DOHH2 (cell line): ENCODE data around the gene SLC45A3.
A peak's percentile ranks its signal among the peaks of the same experiment; 100 is the strongest.

Experiments
- H3F3A ChIP-seq: fragments of 200-600 bp; sonication (generic), shearing (Covaris generic); 2 replicates; pipeline ENCODE4 v1.6.0; 2016; ENCODE audit warnings: antibody characterized with exemption, mild to moderate bottlenecking; ENCODE audit not compliant: control insufficient read depth, insufficient read depth
- H3K27ac ChIP-seq: fragments of 200-600 bp; sonication (generic); 2 replicates; pipeline ENCODE4 v1.5.1; 2014; ENCODE audit warnings: low read depth, mild to moderate bottlenecking, low read length, moderate library complexity
- H3K27me3 ChIP-seq: fragments of 200-600 bp; sonication (generic); 2 replicates; pipeline ENCODE4 v1.6.1; 2014; ENCODE audit warnings: mild to moderate bottlenecking, low read length, mixed read lengths; ENCODE audit not compliant: control insufficient read depth
- H3K36me3 ChIP-seq: fragments of 200-600 bp; sonication (generic); 2 replicates; pipeline ENCODE4 v1.6.1; 2014; ENCODE audit warnings: mild to moderate bottlenecking, low read length, moderate library complexity, mixed read lengths; ENCODE audit not compliant: control insufficient read depth
- H3K4me1 ChIP-seq: fragments of 200-600 bp; sonication (generic); 2 replicates; pipeline ENCODE4 v1.6.1; 2014; ENCODE audit warnings: mild to moderate bottlenecking, low read length, mixed read lengths; ENCODE audit not compliant: control insufficient read depth
- H3K4me2 ChIP-seq: fragments of 200-600 bp; sonication (generic); 2 replicates; pipeline ENCODE4 v1.6.0; 2014; ENCODE audit warnings: mild to moderate bottlenecking, low read length, moderate library complexity
- H3K4me3 ChIP-seq: fragments of 200-600 bp; sonication (generic); 2 replicates; pipeline ENCODE4 v1.5.1; 2014; ENCODE audit warnings: mild to moderate bottlenecking, low read length, mixed read lengths
- H3K79me2 ChIP-seq: fragments of 200-600 bp; sonication (generic); 2 replicates; pipeline ENCODE4 v1.6.1; 2014; ENCODE audit warnings: mild to moderate bottlenecking, low read length, mixed read lengths; ENCODE audit not compliant: control insufficient read depth
- H3K9me2 ChIP-seq: fragments of 200-600 bp; sonication (generic); replicated peaks from 2 replicates; pipeline ENCODE4 v1.6.1; 2014; ENCODE audit warnings: mild to moderate bottlenecking, low read length, mixed read lengths; ENCODE audit not compliant: control insufficient read depth
- H3K9me3 ChIP-seq: fragments of 200-600 bp; sonication (generic); 2 replicates; pipeline ENCODE4 v1.6.1; 2014; ENCODE audit warnings: antibody characterized with exemption, low read length, mixed read lengths; ENCODE audit not compliant: control insufficient read depth, insufficient read depth
- H4K20me1 ChIP-seq: fragments of 200-600 bp; sonication (generic); 2 replicates; pipeline ENCODE4 v1.6.0; 2014; ENCODE audit warnings: low read depth, mild to moderate bottlenecking, antibody characterized with exemption, low read length, moderate library complexity; ENCODE audit not compliant: control insufficient read depth, insufficient read depth
- CTCF ChIP-seq: fragments of 200-600 bp; sonication (generic); IDR thresholded peaks from one replicate; pipeline ENCODE4 v1.5.1; 2014; ENCODE audit warnings: antibody characterized with exemption, mild to moderate bottlenecking, low read depth, low read length; ENCODE audit not compliant: poor library complexity, severe bottlenecking
- EZH2phosphoT487 ChIP-seq: fragments of 200-600 bp; sonication (generic); IDR thresholded peaks from 2 replicates; pipeline ENCODE4 v1.6.1; 2017; ENCODE audit warnings: borderline replicate concordance, mild to moderate bottlenecking, antibody characterized with exemption, low read length, moderate library complexity, mixed read lengths

Gene SLC45A3

DNA sequence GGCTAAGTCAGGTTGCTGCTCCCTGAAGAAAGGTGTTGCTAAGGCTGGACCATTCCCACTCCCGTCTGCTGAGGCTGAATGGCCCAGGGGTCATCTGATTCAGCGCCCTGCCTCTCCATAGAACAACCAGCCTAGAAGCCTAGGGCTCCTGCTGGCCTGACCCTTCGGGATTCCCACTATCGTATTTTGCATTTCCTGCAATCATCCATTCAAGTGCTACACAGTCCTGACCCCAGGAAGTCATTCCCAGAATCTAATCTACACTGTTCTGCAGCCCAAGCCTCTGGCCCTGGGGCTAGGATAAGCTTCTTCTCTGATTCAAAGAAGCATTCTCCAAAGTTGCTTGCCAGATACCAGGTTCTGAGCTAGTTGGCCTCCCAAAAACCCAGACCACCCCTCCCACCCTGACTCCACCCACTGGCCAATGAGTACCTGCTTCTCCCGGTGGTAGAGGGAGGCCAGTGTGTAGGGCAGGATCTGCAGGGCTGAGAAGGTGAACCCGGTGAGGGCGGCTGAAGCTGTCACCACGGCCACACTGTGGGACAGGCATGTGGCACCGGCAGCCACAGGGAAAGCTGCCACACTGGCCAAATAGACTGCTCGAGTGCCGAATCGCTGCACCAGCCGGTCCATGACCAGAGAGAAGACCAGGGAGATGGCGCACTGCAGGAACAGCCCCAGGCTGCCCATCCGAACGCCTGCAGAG lies 18.7 kb downstream of the SLC45A3 start:
- Histone ChIP-seq H3K27me3 (no peaks in the 10 kb centered on the region), H3K4me3 (no peak overlapping the region), H4K20me1 (no peaks in the 10 kb centered on the region), H3K9me3 (no peaks in the 10 kb centered on the region), H3K27ac (no peak overlapping the region), H3K79me2 (no peaks in the 10 kb centered on the region), H3K4me2 (no peak overlapping the region), H3K4me1 (peaks cover 31% of the 10 kb centered on the region), H3K36me3 (no peaks in the 10 kb centered on the region), H3F3A (no peaks in the 10 kb centered on the region; the same call in 1 of the 2 replicates), H3K9me2 (no peaks in the 10 kb centered on the region)
- TF ChIP-seq EZH2phosphoT487 (no peak), CTCF (no peak)

DNA sequence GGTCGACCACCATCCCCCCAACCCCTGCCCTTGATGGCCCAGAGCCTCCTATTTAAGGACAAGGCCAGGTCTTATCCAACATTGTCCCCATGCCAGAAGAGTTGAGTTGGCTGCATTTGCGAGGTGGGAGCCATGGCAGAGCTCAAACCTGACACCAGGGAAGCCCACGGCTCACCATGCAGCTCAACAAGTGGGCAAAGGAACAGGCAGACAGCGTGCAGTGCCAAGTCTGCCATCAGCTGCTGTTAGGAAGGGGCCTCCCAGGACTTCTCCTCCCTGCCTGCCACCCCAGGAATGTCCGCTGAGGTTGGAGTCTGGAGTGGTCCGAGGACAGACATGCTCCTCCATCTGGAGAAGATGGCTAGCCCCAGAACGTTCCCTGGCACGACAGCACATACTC lies 19.9 kb downstream of the SLC45A3 start:
- no peak overlapping the region for H3K4me2 ChIP-seq
- no peaks in the 10 kb centered on the region for H4K20me1 ChIP-seq
- H3F3A ChIP-seq = no peaks in the 10 kb centered on the region; the same call in 1 of the 2 replicates
- H3K9me3 ChIP-seq = no peaks in the 10 kb centered on the region
- H3K9me2 ChIP-seq = no peaks in the 10 kb centered on the region
- H3K79me2 ChIP-seq = no peaks in the 10 kb centered on the region
- no peak overlapping the region for H3K27ac ChIP-seq
- no peaks in the 10 kb centered on the region for H3K36me3 ChIP-seq
- TF ChIP-seq CTCF (no peak), EZH2phosphoT487 (no peak)
- H3K27me3 ChIP-seq = no peaks in the 10 kb centered on the region
- peaks cover 19% of the 10 kb centered on the region for H3K4me1 ChIP-seq
- H3K4me3 ChIP-seq = no peak overlapping the region

DNA sequence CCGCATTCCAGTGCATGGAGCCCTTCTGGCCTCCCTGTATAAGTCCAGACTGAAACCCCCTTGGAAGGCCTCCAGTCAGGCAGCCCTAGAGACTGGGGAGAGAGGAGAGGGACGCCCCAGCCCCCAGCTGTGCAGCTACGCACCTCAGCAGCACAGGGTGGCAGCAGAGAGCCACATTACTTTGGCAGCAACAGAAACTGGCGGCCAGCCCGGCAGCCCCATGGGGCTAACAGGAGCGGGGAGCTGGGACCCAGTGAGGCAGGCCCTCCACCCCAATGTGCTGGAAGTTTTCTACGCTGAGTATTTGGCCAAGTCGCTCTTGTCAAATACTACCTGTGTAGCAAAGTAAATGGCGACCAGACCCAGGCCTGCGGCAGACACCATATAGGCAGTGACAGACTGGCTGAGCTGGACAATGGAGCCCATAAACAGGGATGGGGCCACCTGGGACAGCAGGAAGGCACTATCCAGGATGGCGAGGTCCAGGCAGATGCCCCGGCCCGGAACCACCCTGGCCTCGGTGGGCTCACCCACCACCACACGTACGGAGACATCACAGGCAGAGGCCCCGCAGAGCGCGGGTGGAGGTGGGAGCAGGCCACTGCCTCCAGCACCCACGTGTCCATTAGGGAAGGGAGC lies 21.2 kb downstream of the SLC45A3 start:
- Histone ChIP-seq H3K27ac (no peak overlapping the region), H3F3A (no peaks in the 10 kb centered on the region; the same call in 1 of the 2 replicates), H4K20me1 (no peaks in the 10 kb centered on the region), H3K4me1 (peaks cover 7% of the 10 kb centered on the region; the same call in 1 of the 2 replicates), H3K27me3 (no peaks in the 10 kb centered on the region), H3K9me2 (no peaks in the 10 kb centered on the region), H3K9me3 (no peaks in the 10 kb centered on the region), H3K4me3 (no peak overlapping the region), H3K4me2 (no peak overlapping the region), H3K79me2 (no peaks in the 10 kb centered on the region), H3K36me3 (no peaks in the 10 kb centered on the region)
- TF ChIP-seq CTCF (peak; percentile 96), EZH2phosphoT487 (no peak)
